ENCODE data around the gene FLNC.

FLNC gene

GRCh38 chr7:128788446-128789412 lies 41.5 kb upstream of the FLNC start:
- no peak for DNase-seq (ENCODE audit: extremely low spot score)
- POLR2A ChIA-PET = interaction anchor here (0.6 kb wide), 1 partner anchor 310 kb away, joined by 3 read pairs; no protein-coding TSS in a partner anchor
- TF ChIP-seq CTCF (IDR thresholded peaks at IDR 0.05; ENCODE audit: control extremely low read depth, extremely low read depth, low read depth, missing control alignments) = no peak
- CTCF ChIA-PET = no interaction called here

GRCh38 chr7:128790315-128791041 lies 39.7 kb upstream of the FLNC start:
- no peak for TF ChIP-seq CTCF (IDR thresholded peaks at IDR 0.05; ENCODE audit: control extremely low read depth, extremely low read depth, low read depth, missing control alignments)
- ChIA-PET CTCF (no interaction called here), POLR2A (no interaction called here)
- DNase-seq (ENCODE audit: extremely low spot score) = no peak

GRCh38 chr7:128791121-128791971 lies 38.9 kb upstream of the FLNC start, which contains the start of gene CCDC136:
TSS of gene CCDC136 (plus strand) at chr7:128791968. CDS start at chr7:128792412, 444 bp downstream.
- ChIA-PET POLR2A (no interaction called here), CTCF (no interaction called here)
- DNase-seq (ENCODE audit: extremely low spot score) = peak; percentile 92
- TF ChIP-seq CTCF (IDR thresholded peaks at IDR 0.05; ENCODE audit: control extremely low read depth, extremely low read depth, low read depth, missing control alignments) = no peak

- ChIA-PET POLR2A (no interaction called here), CTCF (interaction anchor here (1.2 kb wide), 1 partner anchor 92 kb away, joined by 9 read pairs; no protein-coding TSS in a partner anchor)
- DNase-seq (ENCODE audit: extremely low spot score) = no peak
- no peak for TF ChIP-seq CTCF (IDR thresholded peaks at IDR 0.05; ENCODE audit: control extremely low read depth, extremely low read depth, low read depth, missing control alignments)
Measured at GRCh38 chr7:128791972-128792327, 38.3 kb upstream of the FLNC start.

GRCh38 chr7:128792471-128793180 lies 37.6 kb upstream of the FLNC start:
- no peak for TF ChIP-seq CTCF (IDR thresholded peaks at IDR 0.05; ENCODE audit: control extremely low read depth, extremely low read depth, low read depth, missing control alignments)
- ChIA-PET POLR2A (no interaction called here), CTCF (interaction anchor here (1.2 kb wide), 1 partner anchor 91 kb away, joined by 9 read pairs; no protein-coding TSS in a partner anchor)
- DNase-seq (ENCODE audit: extremely low spot score) = no peak

All from GM10248 (cell line).